Right lobe of liver (tissue), 4 donors: Measurements from ENCODE around the gene DPH3.

Experiments
- CTCF ChIP-seq, 4 donors: fragments of 200-600 bp in 3 of 4; fragments of 450-650 bp in 1 of 4; IDR thresholded peaks; one replicate each; pipeline versions ENCODE4 v1.5.1 to v1.8.0; 2016 to 2022; ENCODE audit warnings: antibody characterized with exemption in 4 of 4, mild to moderate bottlenecking in 2 of 4
- POLR2A ChIP-seq: fragments of 450-650 bp; IDR thresholded peaks from one replicate; pipeline ENCODE4 v1.6.1; 2017; ENCODE audit warnings: antibody characterized with exemption, mild to moderate bottlenecking
- donor health status: DM: no; HTN: no; CAD: no.
- donor health status: DM: no; HTN: no; CAD: no.
- donor health status: DM: no; HTN: yes; CAD: no.

DNA sequence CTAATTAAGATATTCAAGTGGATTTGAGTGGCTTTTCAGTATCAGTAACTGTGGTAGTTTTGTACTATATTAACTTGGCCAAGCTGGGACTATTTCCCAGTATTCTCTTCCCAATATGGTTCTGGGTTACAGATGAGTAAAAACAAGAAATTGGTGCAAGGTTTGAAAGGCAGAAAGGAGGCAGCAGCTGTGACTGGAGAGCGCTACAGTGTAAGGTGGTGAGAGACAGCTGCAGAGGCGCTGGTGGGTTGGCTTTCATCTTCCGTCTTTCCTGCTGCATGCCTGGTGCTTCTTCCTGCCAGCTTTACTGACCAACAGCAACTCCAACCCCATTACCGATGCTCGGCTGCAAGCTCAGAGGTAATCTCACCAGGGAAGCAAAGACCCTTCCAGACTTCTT is 9.8 kb downstream of the DPH3 start:
- no peak for TF ChIP-seq CTCF (IDR thresholded peaks at IDR 0.05)
- TF ChIP-seq POLR2A: no peak
